GM18505 (cell line): Measurements from ENCODE around the gene SLC2A2.
"Not testable (repeated sequence)": the region's sequence is repeated elsewhere in the genome, so short reads cannot be mapped to it uniquely, and the experiment has no call there.

Experiments used
- ATAC-seq: cut with Tn5 transposase; IDR thresholded peaks from one replicate; pipeline ENCODE4 v1.9.1; 2021; ENCODE audit not compliant: unreplicated experiment
- POLR2A ChIP-seq: IDR thresholded peaks from 4 replicates; pipeline ENCODE4 v1.6.1; 2011; ENCODE audit warnings: borderline replicate concordance; ENCODE audit not compliant: insufficient read depth, insufficient read length; ENCODE audit errors: extremely low read depth

SLC2A2 gene

GRCh38 chr3:170991664-170992063 is 34.9 kb downstream of the SLC2A2 start:
- no peak for ATAC-seq
- no peak for TF ChIP-seq POLR2A

- ATAC-seq = no peak
Observed at GRCh38 chr3:170989100-170989648, 37.3 kb downstream of the SLC2A2 start.

GRCh38 chr3:170988378-170988777 is 38.1 kb downstream of the SLC2A2 start:
- no peak for TF ChIP-seq POLR2A
- ATAC-seq = no peak

More at GRCh38 chr3:170989100-170989648, 37.3 kb downstream of the SLC2A2 start:
- TF ChIP-seq POLR2A = no peak

- no peak for ATAC-seq
Observed at GRCh38 chr3:170985304-170985703, 41.2 kb downstream of the SLC2A2 start.

GRCh38 chr3:170982733-170983132 is 43.8 kb downstream of the SLC2A2 start:
- TF ChIP-seq POLR2A = no peak
- peak; percentile 92 for ATAC-seq

More at GRCh38 chr3:170985304-170985703, 41.2 kb downstream of the SLC2A2 start:
- TF ChIP-seq POLR2A = no peak

- TF ChIP-seq POLR2A = no peak
- ATAC-seq = no peak
Observed at GRCh38 chr3:170980399-170980798, 46.1 kb downstream of the SLC2A2 start.

GRCh38 chr3:170977949-170978745 is 48.4 kb downstream of the SLC2A2 start:
- no peak for ATAC-seq
- no peak for TF ChIP-seq POLR2A

GRCh38 chr3:170976190-170976519 is 50.4 kb downstream of the SLC2A2 start:
- ATAC-seq = no peak
- no peak for TF ChIP-seq POLR2A

GRCh38 chr3:170975283-170976189 is 51.0 kb downstream of the SLC2A2 start:
- no peak for ATAC-seq
- no peak for TF ChIP-seq POLR2A

GRCh38 chr3:170974872-170975271 is 51.6 kb downstream of the SLC2A2 start:
- no peak for TF ChIP-seq POLR2A
- ATAC-seq = no peak

GRCh38 chr3:170972917-170973316 is 53.6 kb downstream of the SLC2A2 start:
- ATAC-seq = not testable (repeated sequence)

GRCh38 chr3:170967126-170967525 is 59.4 kb downstream of the SLC2A2 start:
- no peak for TF ChIP-seq POLR2A
- ATAC-seq = no peak

GRCh38 chr3:170966495-170966894 is 60.0 kb downstream of the SLC2A2 start:
- TF ChIP-seq POLR2A = no peak

More at GRCh38 chr3:170966495-170966894, 60.0 kb downstream of the SLC2A2 start:
- ATAC-seq = no peak
